Ureter (tissue), 1 donor: ENCODE results near the gene AHNAK2. TPM values are rescaled to one million over a fixed set of nuclear protein-coding genes. Genes with fewer than 3 reads are reported as not detected.
"Not testable (repeated sequence)": the region's sequence is repeated elsewhere in the genome, so short reads cannot be mapped to it uniquely, and the experiment has no call there.

Experiments used
- DNase-seq: peaks from one replicate; pipeline ENCODE4 v3.0.0-alpha.2; 2020; ENCODE audit warnings: low spot score
- total RNA-seq: library from RNA; stranded (reverse); gene quantifications from one replicate; pipeline ENCODE4 v1.2.4, GENCODE V29; 2023
- donor health status: DM: yes; HTN: yes; CAD: no.

Gene AHNAK2
- total RNA-seq, 1 donor from 2014 or later: 34.5 TPM

DNA sequence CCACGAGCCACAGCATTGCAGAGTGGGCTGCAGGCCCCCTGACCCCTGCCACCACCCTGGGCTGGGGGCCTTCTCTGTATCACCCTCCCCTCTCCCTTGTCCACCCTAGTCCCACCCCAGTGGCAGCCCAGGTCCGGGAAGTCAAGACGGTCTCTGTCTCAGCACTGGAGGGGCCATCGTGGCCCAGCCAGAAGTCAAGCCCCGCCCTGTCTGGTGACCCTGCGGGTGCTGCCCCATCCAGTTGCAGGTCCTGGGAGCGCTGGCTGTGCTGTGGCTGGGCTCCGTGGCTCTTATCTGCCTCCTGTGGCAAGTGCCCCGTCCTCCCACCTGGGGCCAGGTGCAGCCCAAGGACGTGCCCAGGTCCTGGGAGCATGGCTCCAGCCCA lies 50.8 kb downstream of the AHNAK2 start:
- no peak for DNase-seq

DNA sequence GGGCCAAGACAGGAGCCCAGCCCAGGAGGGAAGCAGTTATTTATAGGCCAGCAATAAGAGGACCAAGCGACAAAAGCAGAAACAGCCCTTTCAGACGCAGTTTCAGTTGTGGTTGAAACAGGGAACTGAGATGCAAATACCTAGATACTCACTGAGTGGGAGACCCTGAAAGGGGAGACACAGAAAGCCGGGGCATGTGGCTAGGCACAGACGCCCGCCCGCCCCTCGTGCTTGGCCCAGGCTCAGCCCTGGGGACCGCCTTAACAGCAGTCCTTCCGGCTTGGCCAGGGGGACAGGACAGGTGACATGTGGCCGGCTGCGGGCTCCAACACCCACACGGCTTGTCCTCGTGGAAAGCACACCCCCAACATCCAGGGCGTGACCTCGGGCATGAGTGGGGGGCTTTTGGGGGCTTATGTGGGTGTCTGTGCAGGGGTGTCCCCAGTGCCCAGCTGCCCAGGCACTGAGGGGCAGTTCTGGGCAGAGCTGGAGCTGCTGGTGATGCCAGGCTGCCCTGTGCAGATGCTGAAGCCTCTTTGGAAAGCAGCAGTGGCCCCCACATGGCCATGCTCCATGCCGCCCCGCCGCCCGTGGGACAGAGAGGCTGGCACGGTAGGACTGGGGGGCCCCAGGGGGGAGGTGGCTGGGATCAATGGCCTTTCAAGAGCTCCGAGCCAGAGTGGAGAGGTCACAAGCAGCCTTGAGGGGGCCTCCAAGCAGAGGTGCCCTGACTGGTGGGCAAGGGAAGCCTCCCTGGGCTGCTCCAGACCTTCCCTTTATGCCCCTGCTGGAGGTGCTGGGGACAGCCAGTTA lies 51.3 kb downstream of the AHNAK2 start:
- no peak for DNase-seq

DNA sequence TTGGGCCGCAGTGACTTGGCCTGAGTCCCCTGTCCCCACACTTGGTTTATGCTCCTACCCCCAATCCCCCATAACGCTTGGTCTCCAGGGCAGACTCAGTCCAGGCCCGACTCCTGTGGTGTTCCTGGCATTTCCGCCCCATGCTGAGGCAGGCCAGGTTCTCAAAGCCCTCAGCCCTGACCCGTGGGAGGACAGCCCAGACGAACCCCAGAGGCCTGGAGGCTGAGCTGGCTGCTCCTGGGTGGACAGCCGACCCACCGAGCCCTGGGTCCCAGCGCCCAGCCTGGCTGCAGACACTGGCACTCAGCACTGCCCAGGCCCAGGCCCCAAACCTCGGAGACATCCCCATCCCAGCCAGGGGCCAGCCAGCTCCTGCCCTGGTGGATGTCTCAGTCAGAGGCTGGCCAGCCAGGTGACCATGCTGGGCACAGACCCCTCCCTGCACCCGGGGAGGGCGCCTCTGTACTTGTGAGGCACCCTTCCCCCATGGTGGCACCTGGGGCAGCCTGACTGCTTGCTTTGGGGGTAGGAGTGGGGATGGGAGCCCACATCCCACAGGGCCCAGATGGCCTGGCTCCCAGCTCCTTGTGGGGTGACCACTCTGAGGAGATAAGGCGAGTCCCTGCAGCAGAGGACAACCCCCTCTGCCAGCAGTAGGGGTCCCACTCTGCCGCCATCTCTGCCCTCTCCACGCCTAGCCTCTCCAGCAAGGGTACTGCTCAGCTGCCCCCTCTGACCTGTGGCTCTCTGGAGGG lies 52.1 kb downstream of the AHNAK2 start:
- no peak for DNase-seq

DNA sequence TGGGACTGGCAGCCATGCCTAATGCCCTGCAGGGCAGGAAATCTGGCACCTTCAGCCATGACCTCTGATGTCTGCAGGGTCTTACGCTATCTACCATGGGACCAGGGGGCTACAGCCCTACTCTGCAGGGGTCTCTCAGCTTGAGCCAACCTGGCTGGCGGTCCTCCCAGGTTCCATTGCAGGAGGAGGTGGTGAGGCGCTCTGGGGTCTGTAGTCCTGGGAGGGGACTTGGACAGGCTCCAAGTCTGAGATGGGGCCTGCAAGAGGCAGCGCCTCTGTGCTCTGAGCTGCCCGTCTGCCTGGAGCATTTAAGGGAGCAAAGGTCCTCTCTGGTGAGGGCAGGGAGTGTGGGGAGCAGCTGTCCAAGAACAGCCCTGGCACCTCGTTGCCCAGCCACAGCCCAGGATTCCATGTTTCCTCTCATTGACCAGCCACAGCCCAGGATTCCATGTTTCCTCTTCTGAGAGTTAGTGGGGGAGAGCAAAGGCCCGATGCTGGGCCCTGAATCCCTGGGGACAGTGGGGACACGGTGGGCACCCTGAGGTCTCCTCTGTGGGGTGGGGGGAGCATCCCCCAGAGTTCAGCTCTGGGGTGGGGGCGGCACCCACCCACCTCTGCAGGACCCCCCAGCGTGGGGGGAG lies 52.8 kb downstream of the AHNAK2 start:
- DNase-seq: no peak

DNA sequence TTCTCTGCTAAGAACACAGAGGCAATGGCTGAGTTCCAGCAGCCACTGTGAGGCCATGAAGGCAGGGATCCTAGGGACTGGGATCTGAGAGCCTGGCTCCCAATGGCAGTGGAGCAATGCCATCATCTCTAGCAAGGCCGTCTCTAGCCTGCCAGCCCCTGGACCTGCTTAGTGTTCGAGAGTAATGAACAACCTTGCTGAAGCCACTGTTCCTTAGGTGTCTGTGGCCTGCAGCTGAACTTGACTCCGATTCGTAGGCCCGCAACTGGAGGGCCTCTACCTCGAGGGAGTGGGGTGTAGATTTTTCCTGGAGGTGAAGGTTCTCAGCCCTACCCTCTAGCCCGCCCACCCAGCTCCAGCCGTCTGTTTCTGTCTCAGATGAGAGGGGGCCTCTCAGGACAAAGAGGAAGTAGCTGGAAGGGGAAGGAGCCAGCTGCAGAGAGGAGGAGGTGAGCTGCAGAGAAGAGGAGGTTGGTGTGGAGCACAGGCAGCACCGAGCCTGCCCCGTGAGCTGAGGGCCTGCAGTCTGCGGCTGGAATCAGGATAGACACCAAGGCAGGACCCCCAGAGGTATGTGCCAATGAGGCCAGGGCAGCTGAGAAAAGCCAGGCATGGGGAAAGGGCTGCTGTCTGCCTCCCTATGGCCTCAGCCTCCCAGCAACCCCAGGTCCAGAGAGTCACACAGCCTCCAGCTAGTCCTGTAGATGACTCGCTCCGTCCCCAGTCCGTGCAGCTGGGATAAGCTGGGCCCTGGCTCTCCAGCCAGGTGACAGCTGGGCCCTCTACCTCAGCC lies 53.6 kb downstream of the AHNAK2 start, which contains the start of gene PLD4:
Gene PLD4, plus strand, starts transcription at position 459 of the 793 bp plus-strand sequence. CDS start 2,262 bp downstream, outside the sequence.
- DNase-seq: no peak

DNA sequence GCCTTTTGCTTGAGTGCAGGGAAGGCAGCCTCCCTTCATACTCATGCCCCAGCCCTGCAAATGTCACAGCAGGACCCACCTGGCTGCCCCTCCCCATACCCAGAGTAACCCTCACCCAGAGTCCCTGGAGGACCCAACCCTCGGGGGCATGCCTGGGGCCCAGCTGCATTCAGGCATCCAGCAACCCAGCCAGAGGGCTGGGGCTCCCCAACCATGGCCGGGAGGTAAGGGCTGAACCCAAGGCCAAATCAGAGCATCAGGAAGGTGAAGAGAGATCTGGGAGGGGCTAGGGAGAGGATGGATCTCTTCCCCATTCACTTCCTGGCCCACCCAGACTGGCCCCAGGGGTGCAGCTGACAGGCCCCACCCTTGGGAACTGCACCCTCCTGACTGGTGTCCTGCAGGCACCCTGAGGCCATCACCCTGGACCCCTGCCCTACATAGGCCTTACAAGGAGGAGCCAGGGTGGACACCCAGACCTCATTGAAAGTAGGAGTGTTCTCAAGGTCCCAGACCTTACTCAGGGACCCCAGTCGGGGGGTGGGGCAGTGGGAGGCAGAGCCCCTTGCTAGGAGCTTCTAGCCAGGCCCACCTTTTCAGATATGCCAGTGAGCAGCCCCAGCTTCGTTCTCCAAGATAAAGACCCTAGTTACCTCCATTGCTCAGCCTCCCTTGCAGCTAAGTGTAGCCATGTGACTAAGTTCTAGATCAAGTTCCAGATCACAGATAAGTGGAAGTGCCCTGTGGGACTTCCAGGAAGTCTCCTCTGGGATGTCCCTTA lies 54.3 kb downstream of the AHNAK2 start:
- DNase-seq: no peak

DNA sequence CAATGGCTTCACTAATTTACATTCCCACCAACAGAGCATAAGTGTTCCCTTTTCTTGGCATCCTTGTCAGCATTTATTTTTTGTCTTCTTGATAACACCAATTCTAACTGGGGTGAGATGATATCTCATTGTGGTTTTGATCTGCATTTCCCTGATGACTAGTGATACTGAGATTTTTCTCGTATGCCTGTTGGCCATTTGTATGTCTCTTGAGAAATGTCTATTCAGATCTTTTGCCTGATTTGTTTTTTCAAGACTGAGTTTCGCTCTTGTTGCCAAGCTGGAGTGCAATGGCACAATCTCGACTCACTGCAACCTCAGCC lies 58.2 kb downstream of the AHNAK2 start:
- DNase-seq: no peak

DNA sequence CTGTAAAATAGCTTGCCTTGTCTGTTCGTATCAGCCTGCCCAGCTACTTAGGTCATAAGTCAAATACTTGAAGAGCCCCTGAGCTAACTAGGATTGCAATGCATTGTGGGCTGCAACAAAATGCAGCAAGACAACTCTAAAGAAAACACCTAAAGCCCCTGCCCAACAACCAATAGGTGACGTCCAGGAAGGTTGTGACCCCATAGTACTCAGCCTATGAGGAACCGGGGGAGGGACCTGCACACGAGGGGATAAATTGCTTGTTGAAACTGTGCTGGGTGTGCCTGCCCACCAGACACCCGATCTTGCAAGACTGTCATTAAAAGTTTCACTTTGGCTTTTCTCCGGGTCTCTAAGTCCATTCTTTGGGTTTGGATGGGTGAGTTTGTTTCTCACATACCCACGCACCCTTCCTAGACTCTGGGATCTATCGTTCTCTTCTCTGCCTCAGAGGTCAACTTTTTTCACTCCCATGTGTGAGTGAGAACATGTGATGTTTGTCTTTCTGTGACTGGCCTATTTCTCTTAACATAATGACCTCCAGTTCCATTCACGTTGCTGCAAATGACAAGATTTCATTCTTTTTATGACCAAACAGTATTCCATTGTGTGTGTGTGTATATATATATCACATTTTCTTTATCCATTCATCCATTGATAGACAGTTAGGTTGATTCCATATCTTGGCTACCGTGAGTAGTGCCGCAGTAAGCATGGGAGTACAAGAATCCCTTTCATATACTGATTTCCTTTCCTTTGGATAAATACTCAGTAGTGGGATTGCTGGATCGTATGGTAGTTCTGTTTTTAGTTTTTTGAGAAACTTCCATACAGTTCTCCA lies 58.8 kb downstream of the AHNAK2 start:
- DNase-seq: not testable (repeated sequence)

DNA sequence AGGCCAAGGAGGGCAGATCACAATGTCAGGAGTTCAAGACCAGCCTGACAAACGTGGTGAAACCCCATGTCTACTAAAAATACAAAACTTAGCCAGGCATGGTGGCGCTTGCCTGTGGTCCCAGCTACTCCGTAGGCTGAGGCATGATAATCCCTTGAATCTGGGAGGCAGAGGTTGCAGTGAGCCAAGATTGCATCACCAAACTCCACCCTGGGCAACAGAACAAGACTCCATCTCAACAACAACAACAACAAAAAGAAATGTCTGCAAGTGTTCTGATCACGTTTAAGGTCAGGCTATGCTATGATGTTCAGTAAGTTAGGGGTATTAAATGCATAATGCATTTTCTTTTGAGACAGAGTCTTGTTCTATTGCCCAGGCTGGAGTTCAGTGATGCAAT lies 60.2 kb downstream of the AHNAK2 start:
- no peak for DNase-seq

DNA sequence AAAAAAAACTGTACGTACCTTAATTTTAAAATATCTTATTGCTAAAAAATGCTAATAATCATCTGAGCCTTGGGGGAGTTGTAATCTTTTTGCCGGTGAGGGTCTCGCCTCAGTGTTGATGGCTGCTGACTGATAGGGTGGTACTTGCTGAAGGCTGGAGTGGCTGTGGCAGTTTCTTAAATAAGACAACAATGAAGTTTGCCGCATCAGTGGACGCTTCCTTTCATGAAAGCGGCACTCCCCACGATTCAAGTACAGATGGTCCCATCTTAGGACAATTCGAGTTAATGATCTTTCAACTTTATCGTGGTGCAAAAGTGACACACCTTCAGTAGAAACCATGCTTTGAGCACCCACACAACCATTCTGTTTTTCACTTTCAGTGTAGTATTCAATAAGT lies 61.1 kb downstream of the AHNAK2 start:
- DNase-seq: no peak

DNA sequence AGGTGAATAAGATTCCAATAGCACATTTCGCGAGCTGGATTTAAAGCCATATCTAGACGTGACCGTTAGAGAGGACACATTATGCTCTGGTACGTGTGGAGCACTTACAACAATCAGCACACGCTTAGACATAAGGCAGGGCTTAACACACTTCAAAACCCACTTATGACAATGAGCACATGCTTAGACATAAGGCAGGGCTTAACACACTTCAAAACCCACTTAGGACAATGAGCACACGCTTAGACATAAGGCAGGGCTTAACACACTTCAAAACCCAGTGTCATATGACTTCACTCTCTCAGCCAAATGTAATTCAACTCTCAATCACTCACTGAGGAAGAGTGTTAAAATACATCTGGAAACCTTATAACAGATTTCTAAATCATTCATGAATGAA lies 64.7 kb downstream of the AHNAK2 start:
- DNase-seq: no peak

DNA sequence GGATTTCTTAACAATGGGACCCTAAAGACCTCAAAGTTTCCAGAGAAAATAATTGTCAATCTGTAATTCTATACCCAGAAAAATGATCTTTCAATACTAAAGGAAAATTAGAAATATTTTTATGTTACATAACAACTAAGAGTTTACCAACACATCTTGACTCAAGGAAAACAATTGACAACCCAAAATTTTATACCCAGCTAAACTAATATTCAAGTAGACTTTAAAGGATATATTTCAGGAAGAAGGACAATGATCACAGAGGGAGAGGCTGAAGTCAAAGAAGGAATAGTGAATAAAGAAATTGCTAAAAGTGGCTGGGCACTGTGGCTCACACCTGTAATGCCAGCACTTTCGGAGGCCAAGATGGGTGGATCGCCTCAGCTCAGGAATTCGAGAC lies 66.1 kb downstream of the AHNAK2 start:
- DNase-seq: no peak

DNA sequence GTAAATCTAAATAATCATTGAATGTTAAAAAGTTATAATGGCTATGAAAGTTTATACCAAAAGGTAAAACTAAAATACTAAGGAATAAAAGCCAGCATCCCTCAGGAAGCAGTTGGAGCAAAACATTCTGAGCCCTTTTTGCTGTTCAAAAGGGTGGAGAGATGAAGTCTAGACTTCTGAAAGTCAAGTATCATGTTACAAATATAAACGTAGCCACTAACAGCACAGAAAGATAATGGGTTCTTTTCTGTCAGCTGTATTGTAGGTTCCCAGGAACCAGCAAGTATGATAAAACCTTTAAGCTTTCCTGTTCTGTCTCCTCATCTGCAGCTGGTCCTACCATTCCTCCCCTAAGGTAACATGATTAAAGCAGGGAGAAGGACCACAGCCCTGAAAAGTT lies 69.9 kb downstream of the AHNAK2 start:
- no peak for DNase-seq

DNA sequence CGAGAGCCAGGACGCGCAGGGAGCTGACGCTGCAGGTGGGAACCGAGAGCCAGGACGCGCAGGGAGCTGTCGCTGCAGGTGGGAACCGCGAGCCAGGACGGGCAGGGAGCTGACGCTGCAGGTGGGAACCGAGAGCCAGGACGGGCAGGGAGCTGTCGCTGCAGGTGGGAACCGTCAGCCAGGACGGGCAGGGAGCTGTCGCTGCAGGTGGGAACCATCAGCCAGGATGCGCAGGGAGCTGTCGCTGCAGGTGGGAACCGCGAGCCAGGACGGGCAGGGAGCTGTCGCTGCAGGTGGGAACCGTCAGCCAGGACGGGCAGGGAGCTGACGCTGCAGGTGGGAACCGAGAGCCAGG lies 72.6 kb downstream of the AHNAK2 start:
- not testable (repeated sequence) for DNase-seq

DNA sequence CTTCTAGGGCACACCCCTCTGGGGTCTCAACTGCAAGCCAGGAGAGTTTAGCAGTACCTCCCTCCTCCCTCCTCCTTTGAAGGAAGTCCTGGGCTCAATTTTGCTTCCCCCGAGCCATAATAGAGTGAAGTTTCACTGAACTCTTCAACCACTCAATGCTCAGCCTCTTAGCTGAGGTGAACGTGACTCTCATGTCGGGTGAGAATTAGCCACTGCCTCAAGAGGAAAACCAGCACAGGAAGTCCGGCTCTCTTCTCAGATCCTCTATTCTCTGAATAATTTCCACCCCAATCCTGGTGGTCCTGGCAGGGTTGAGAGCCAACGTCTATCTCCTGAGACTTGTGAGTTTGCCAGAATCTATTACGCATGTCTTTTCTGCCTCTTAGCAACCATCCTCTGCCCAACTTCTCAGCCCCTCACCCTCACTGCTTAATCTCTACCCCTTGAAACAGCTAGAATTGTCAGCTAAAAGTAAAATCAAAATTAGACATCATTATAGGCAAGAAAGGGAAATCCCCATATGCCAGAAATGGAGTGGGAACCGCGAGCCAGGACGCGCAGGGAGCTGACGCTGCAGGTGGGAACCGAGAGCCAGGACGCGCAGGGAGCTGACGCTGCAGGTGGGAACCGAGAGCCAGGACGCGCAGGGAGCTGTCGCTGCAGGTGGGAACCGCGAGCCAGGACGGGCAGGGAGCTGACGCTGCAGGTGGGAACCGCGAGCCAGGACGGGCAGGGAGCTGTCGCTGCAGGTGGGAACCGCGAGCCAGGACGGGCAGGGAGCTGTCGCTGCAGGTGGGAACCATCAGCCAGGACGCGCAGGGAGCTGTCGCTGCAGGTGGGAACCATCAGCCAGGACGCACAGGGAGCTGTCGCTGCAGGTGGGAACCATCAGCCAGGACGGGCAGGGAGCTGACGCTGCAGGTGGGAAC lies 73.3 kb downstream of the AHNAK2 start:
- DNase-seq: not testable (repeated sequence)

DNA sequence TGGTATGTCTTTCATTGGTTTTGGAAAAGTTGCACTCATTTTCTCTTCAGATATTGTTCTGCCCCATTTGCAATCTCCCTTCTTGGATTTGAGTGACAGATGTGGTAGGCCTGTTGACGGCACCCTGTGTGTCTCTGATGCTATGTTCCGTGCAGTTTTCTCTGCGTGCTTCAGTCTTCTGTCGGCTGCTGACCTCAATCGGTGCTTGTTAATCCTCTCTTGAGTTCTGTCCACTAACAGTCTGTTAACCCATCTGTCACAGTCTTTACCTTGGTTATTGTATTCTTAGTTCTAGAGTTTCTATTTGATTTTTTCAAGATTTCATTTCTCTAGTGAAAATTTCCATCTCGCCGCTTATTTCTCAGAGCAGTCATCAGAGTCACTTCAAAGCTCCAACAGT lies 74.2 kb downstream of the AHNAK2 start:
- DNase-seq: no peak

DNA sequence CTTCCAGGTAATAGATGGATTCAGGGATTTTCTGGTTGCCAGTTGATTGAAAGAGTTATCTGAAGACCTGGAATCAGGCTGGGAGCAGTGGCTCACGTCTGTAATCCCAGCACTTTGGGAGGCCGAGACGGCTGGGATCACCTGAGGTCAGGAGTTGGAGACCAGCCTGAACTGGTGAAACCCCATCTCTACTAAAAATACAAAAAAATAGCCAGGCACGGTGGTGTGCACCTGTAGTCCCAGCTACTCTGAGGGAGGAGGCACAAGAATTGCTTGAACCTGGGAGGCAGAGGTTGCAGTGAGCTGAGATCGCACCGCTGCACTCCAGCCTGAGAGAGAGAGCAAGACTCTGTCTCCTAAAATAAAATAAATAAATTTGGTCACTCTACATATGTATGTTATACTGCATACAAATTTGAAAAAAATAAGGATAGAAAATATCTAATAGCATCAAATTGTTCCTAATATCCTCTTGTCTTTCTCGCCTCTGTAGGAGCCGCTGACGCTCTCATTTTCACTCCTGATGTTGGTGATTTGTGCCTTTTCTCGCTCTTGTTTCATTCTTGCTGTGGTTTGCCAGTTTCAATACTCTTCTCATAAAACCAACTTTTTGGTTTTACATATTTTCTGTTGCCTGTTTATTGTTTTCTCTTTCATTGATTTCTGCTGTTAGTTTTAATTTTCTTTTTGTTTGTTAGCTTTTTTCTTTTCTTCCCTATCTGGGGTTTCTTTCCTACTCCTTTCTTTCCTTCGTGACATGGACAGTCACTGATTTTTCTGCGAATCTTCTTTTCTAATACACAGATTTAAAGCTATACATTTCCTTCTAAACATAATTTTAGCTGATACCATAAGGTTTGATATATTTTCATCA lies 77.3 kb downstream of the AHNAK2 start:
- no peak for DNase-seq

DNA sequence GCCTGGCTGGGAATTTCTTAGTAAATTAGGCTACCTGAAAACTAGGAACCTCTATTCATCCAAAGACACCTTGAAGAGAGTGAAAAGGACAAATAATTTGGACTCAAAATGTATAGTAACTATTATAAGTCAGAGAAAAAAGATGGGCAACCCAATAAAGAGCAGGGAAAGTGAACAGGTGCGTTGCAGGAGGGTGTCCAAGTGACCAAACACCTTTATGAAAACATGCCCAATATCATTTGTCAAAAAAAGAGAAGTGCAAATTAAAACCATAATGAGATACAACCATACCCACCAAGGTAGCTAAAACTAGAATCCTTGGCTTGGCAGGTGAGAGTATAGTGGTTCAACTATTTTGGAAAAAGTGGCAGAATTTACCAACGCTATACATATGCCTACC lies 78.4 kb downstream of the AHNAK2 start:
- no peak for DNase-seq
